GM04504 (cell line): ENCODE results near the gene ACBD6.

Source experiments
- DNase-seq: peaks from one replicate; pipeline ENCODE4 v3.0.0-alpha.2; 2012; ENCODE audit warnings: low read depth

The ACBD6 gene

GRCh38 chr1:180269645-180270529 lies 232.5 kb downstream of the ACBD6 start:
- no peak for DNase-seq

- no peak for DNase-seq
Observed at GRCh38 chr1:180268556-180269075, 233.8 kb downstream of the ACBD6 start.

GRCh38 chr1:180267761-180268555 lies 234.4 kb downstream of the ACBD6 start:
- DNase-seq, result no peak

- no peak for DNase-seq
Observed at GRCh38 chr1:180267211-180267561, 235.2 kb downstream of the ACBD6 start.

GRCh38 chr1:180266275-180267210 lies 235.8 kb downstream of the ACBD6 start:
- no peak for DNase-seq

GRCh38 chr1:180265871-180266270 lies 236.5 kb downstream of the ACBD6 start:
- DNase-seq, result no peak

- DNase-seq, result no peak
Observed at GRCh38 chr1:180265201-180265600, 237.2 kb downstream of the ACBD6 start.

GRCh38 chr1:180264595-180264994 lies 237.8 kb downstream of the ACBD6 start:
- DNase-seq, result no peak

GRCh38 chr1:180262628-180263488 lies 239.5 kb downstream of the ACBD6 start:
- DNase-seq, result no peak

GRCh38 chr1:180261524-180262155 lies 240.7 kb downstream of the ACBD6 start:
- no peak for DNase-seq

- no peak for DNase-seq
Observed at GRCh38 chr1:180261030-180261429, 241.3 kb downstream of the ACBD6 start.

- no peak for DNase-seq
Observed at GRCh38 chr1:180260541-180260940, 241.8 kb downstream of the ACBD6 start.

GRCh38 chr1:180259431-180260338 lies 242.7 kb downstream of the ACBD6 start:
- no peak for DNase-seq

GRCh38 chr1:180258935-180259334 lies 243.4 kb downstream of the ACBD6 start:
- DNase-seq, result no peak

GRCh38 chr1:180258290-180258689 lies 244.1 kb downstream of the ACBD6 start:
- no peak for DNase-seq

- no peak for DNase-seq
Observed at GRCh38 chr1:180257486-180257885, 244.9 kb downstream of the ACBD6 start.

GRCh38 chr1:180257028-180257386 lies 245.4 kb downstream of the ACBD6 start:
- no peak for DNase-seq

- no peak for DNase-seq
Observed at GRCh38 chr1:180256341-180257027, 245.9 kb downstream of the ACBD6 start.
